Keratinocyte (primary cell): ENCODE results near the gene JAZF1. TPM values are rescaled to one million over a fixed set of nuclear protein-coding genes. Genes with fewer than 3 reads are reported as not detected.

Source experiments
- DNase-seq: peaks from one replicate; pipeline ENCODE4 v3.0.0-alpha.2; 2011; ENCODE audit warnings: low read depth, missing footprints, low spot score
- FAIRE-seq: peaks from 2 replicates; lab custom pipeline; 2011; peaks lifted over from hg19 to GRCh38; lab: Jason Lieb, UNC
- H2AFZ ChIP-seq: 2 replicates; pipeline ENCODE4 v1.6.0; 2012; ENCODE audit warnings: low read length, control low read depth, inconsistent platforms; ENCODE audit not compliant: control insufficient read depth
- H3K27ac ChIP-seq: 2 replicates; pipeline ENCODE4 v1.5.1; 2011; ENCODE audit warnings: low read length; ENCODE audit not compliant: control insufficient read depth, insufficient read depth
- H3K27me3 ChIP-seq: 3 replicates; pipeline ENCODE4 v1.6.0; 2011; ENCODE audit warnings: low read length; ENCODE audit not compliant: control insufficient read depth, insufficient read depth; ENCODE audit errors: extremely low read depth
- H3K36me3 ChIP-seq, 2 experiments: 2 replicates in 1 of 2; 3 replicates in 1 of 2; pipeline ENCODE4 v1.5.1; 2011; ENCODE audit warnings: low read length in 2 of 2, mild to moderate bottlenecking in 1 of 2; ENCODE audit not compliant: control insufficient read depth in 2 of 2, insufficient read depth in 2 of 2; ENCODE audit errors: extremely low read depth in 1 of 2
- H3K4me1 ChIP-seq: 3 replicates; pipeline ENCODE4 v1.5.1; 2011; ENCODE audit warnings: low read length; ENCODE audit not compliant: control insufficient read depth, insufficient read depth; ENCODE audit errors: extremely low read depth
- H3K4me2 ChIP-seq: 3 replicates; pipeline ENCODE4 v1.6.0; 2011; ENCODE audit warnings: low read depth, low read length; ENCODE audit not compliant: control insufficient read depth, insufficient read depth; ENCODE audit errors: extremely low read depth
- H3K4me3 ChIP-seq, 3 experiments: fragments of 200-600 bp in 1 of 3; sonication (generic) in 1 of 3; 2 replicates in 2 of 3; 3 replicates in 1 of 3; pipeline ENCODE4 v1.5.1; 2011 to 2016; ENCODE audit warnings: low read length in 3 of 3, mild to moderate bottlenecking in 3 of 3, control low read depth in 2 of 3, inconsistent platforms in 1 of 3, low read depth in 1 of 3, mixed read lengths in 1 of 3, mixed run types in 1 of 3, moderate library complexity in 1 of 3; ENCODE audit not compliant: control insufficient read depth in 2 of 3, insufficient read depth in 2 of 3; ENCODE audit errors: extremely low read depth in 1 of 3
- H3K79me2 ChIP-seq: 2 replicates; pipeline ENCODE4 v1.6.0; 2012; ENCODE audit warnings: low read length; ENCODE audit not compliant: control insufficient read depth, insufficient read depth
- H3K9ac ChIP-seq: 3 replicates; pipeline ENCODE4 v1.6.0; 2011; ENCODE audit warnings: low read length; ENCODE audit not compliant: control insufficient read depth, insufficient read depth; ENCODE audit errors: extremely low read depth
- H3K9me1 ChIP-seq: 3 replicates; pipeline ENCODE4 v1.6.0; 2011; ENCODE audit warnings: low read length; ENCODE audit not compliant: control insufficient read depth, insufficient read depth; ENCODE audit errors: extremely low read depth
- H3K9me3 ChIP-seq: 2 replicates; pipeline ENCODE4 v1.5.1; 2012; ENCODE audit warnings: low read depth, low read length; ENCODE audit not compliant: control insufficient read depth
- H4K20me1 ChIP-seq: 3 replicates; pipeline ENCODE4 v1.6.0; 2011; ENCODE audit warnings: low read length; ENCODE audit not compliant: control insufficient read depth, insufficient read depth; ENCODE audit errors: extremely low read depth
- CTCF ChIP-seq, 3 experiments: IDR thresholded peaks in 1 of 3; conservative IDR thresholded peaks in 1 of 3; optimal IDR thresholded peaks in 1 of 3; 2 replicates in 2 of 3; 3 replicates in 1 of 3; pipeline versions ENCODE3 to v1.5.1; 2011; ENCODE audit warnings: low read length in 3 of 3, mild to moderate bottlenecking in 3 of 3, moderate library complexity in 2 of 3, control low read depth in 1 of 3, inconsistent platforms in 1 of 3; ENCODE audit not compliant: insufficient read depth in 2 of 3; ENCODE audit errors: extremely low read depth in 1 of 3
- EZH2 ChIP-seq: IDR thresholded peaks from one replicate; pipeline ENCODE4 v1.6.1; 2012; ENCODE audit warnings: inconsistent platforms, mild to moderate bottlenecking, low read length, moderate library complexity
- dilution Hi-C: fragments of 300-500 bp; cut with MboI; formaldehyde crosslinking; loops from one replicate; pipeline ENCODE4 v1.7.0; 2020; ENCODE audit warnings: low sequenced_read_pairs; ENCODE audit not compliant: extremely low pct_ligation_motif_present
- polyA plus RNA-seq, 5 experiments: library from polyadenylated mRNA; depleted of rRNA in 3 of 5; stranded (reverse) in 3 of 5; stranded (forward) in 1 of 5; unstranded in 1 of 5; fragments of >200 nt; gene quantifications; 1 replicate in 1 of 5; 2 replicates in 3 of 5; 3 replicates in 1 of 5; pipeline versions ENCODE4 v1.2.1 to v1.2.3, GENCODE V29; 2011 to 2012; ENCODE audit warnings: missing spikeins in 2 of 5, low read depth in 1 of 5, low replicate concordance in 1 of 5

JAZF1 gene
- polyA plus RNA-seq, 1 donor (not counting 4 experiments of a cell fraction or from before 2014, with no cell fraction given): 2.5 TPM

GRCh38 chr7:28102797-28103196, 77.8 kb downstream of the JAZF1 start:
- H3K79me2 ChIP-seq: no peaks in the 10 kb centered on the region
- H3K27me3 ChIP-seq: no peaks in the 10 kb centered on the region
- peaks cover 13% of the 10 kb centered on the region for H3K4me1 ChIP-seq
- no peak for DNase-seq
- no peaks in the 10 kb centered on the region for H3K36me3 ChIP-seq
- H3K4me3 ChIP-seq: no peak overlapping the region
- no peak overlapping the region for H3K4me2 ChIP-seq
- H2AFZ ChIP-seq: no peak overlapping the region
- no peak for TF ChIP-seq EZH2
- TF ChIP-seq CTCF (optimal IDR thresholded peaks at IDR 0.05 in 1 of 3, IDR thresholded peaks at IDR 0.05 in 1 of 3, conservative IDR thresholded peaks at IDR 0.05 in 1 of 3; ENCODE audit: extremely low read depth in 1 of 3, insufficient read depth in 2 of 3, low read length in 3 of 3): no peak
- H3K27ac ChIP-seq: no peak overlapping the region
- H3K9ac ChIP-seq: no peak overlapping the region
- H3K9me1 ChIP-seq: no peaks in the 10 kb centered on the region
- no peaks in the 10 kb centered on the region for H3K9me3 ChIP-seq
- no peaks in the 10 kb centered on the region for H4K20me1 ChIP-seq
- FAIRE-seq: no peak
- dilution Hi-C loops: no loop called here

- FAIRE-seq (peak; percentile 87), DNase-seq (no peak)
- TF ChIP-seq EZH2 (no peak), CTCF (optimal IDR thresholded peaks at IDR 0.05 in 1 of 3, IDR thresholded peaks at IDR 0.05 in 1 of 3, conservative IDR thresholded peaks at IDR 0.05 in 1 of 3; ENCODE audit: extremely low read depth in 1 of 3, insufficient read depth in 2 of 3, low read length in 3 of 3) (peak; percentile 65 to 81 (median 80))
- Histone ChIP-seq H3K9me3 (no peaks in the 10 kb centered on the region), H3K9ac (no peak overlapping the region), H3K79me2 (no peaks in the 10 kb centered on the region), H2AFZ (no peak overlapping the region), H3K9me1 (no peaks in the 10 kb centered on the region), H3K4me3 (no peak overlapping the region), H3K27ac (no peak overlapping the region), H3K4me2 (no peak overlapping the region), H3K27me3 (no peaks in the 10 kb centered on the region), H3K36me3 (no peaks in the 10 kb centered on the region), H4K20me1 (no peaks in the 10 kb centered on the region), H3K4me1 (no peaks in the 10 kb centered on the region)
- dilution Hi-C loops: no loop called here
Observed at GRCh38 chr7:28096713-28097112, 83.9 kb downstream of the JAZF1 start.
